Lower lobe of right lung (tissue), 2 donors: ENCODE data around the gene RTCA. TPM values are rescaled to one million over a fixed set of nuclear protein-coding genes. Genes with fewer than 3 reads are reported as not detected.

ENCODE experiments used
- ATAC-seq, 2 donors: fragments of 200-7000 bp; cut with Tn5 transposase; one replicate each; pipeline ENCODE4 v1.9.1; 2020 to 2022; ENCODE audit warnings: mild to moderate bottlenecking in 2 of 2, moderate library complexity in 2 of 2
- DNase-seq: peaks from one replicate; pipeline ENCODE4 v3.0.0-alpha.2; 2020
- H3K27ac ChIP-seq: fragments of 200-600 bp; one replicate; pipeline ENCODE4 v1.8.0; 2022
- H3K27me3 ChIP-seq: fragments of 200-600 bp; one replicate; pipeline ENCODE4 v1.8.0; 2022; ENCODE audit warnings: low read depth
- H3K36me3 ChIP-seq: fragments of 200-600 bp; one replicate; pipeline ENCODE4 v1.8.0; 2022; ENCODE audit warnings: mild to moderate bottlenecking
- H3K4me1 ChIP-seq: fragments of 200-600 bp; one replicate; pipeline ENCODE4 v1.8.0; 2022
- H3K4me3 ChIP-seq: fragments of 200-600 bp; one replicate; pipeline ENCODE4 v1.8.0; 2022; ENCODE audit warnings: mild to moderate bottlenecking
- H3K9me3 ChIP-seq: fragments of 200-600 bp; one replicate; pipeline ENCODE4 v1.8.0; 2022
- intact Hi-C: fragments of 100-400 bp; cut with DNase I; formaldehyde crosslinking; loops from one replicate; pipeline ENCODE4 v1.11.0; 2022
- total RNA-seq: library from RNA; stranded (reverse); fragmentation: NEBNext Ultra II Directional; extraction: Animal tissue kit (Norgen Biotek cat#: 25700); gene quantifications from one replicate; pipeline ENCODE4 v1.2.1, GENCODE V29; 2021
- TF ChIP-seq, protein P1 (sequence below): fragments of 200-600 bp; IDR thresholded peaks from one replicate; pipeline ENCODE4 v1.8.0; 2022; ENCODE audit warnings: antibody characterized with exemption, mild to moderate bottlenecking
- donor health status: DM: no; HTN: yes; CAD: no; lungs with severe emphysema.

RTCA gene
- total RNA-seq, 1 donor from 2014 or later = 31.1 TPM

DNA sequence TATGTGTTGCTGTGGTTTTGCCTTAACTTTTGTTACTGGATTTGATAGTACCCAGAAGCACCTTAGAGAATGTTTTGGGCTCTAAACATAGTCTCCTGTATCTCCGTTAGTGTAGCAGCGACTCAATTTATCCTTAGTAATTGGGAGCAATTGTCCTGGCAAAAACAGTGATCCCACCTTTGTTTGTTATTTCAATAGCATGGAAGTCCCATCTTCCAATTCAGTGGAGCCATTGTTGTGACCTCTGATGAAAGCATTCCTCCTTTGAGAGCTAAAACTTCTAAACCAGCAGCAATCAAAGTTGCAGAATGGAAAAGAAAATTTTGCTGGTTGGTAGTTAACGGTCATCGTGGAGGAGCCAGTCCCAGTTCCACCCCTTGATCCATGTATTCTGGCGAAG, 34.7 kb downstream of the RTCA start:
- no peak for ATAC-seq
- intact Hi-C loops = no loop called here
- H3K27me3 ChIP-seq = no peaks in the 10 kb centered on the region
- no peaks in the 10 kb centered on the region for H3K9me3 ChIP-seq
- H3K36me3 ChIP-seq = no peaks in the 10 kb centered on the region
- no peak overlapping the region for H3K4me3 ChIP-seq
- H3K27ac ChIP-seq = no peak overlapping the region
- no peaks in the 10 kb centered on the region for H3K4me1 ChIP-seq
- TF ChIP-seq, protein P1, sequence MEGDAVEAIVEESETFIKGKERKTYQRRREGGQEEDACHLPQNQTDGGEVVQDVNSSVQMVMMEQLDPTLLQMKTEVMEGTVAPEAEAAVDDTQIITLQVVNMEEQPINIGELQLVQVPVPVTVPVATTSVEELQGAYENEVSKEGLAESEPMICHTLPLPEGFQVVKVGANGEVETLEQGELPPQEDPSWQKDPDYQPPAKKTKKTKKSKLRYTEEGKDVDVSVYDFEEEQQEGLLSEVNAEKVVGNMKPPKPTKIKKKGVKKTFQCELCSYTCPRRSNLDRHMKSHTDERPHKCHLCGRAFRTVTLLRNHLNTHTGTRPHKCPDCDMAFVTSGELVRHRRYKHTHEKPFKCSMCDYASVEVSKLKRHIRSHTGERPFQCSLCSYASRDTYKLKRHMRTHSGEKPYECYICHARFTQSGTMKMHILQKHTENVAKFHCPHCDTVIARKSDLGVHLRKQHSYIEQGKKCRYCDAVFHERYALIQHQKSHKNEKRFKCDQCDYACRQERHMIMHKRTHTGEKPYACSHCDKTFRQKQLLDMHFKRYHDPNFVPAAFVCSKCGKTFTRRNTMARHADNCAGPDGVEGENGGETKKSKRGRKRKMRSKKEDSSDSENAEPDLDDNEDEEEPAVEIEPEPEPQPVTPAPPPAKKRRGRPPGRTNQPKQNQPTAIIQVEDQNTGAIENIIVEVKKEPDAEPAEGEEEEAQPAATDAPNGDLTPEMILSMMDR = no peak
- no peak for DNase-seq

DNA sequence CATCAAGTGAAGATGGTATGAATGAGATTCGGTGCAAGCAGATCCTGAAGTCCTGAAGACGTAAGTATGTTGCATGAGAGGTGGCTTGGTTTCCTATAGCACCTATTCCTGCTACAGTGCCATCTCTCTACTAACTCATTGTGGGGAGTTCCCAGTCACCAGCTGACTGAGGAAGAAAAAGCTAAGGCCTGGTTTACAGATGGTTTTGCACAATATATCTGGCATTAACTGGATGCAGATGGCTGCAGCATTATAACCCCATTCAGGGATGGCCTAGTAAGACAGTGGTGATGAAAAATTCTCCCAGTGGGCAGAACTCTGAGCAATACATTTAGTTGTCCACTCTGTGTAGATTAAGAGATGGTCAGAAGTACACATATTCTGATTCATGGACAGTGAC, 36.7 kb downstream of the RTCA start:
- Histone ChIP-seq H3K4me3 (no peak overlapping the region), H3K36me3 (no peaks in the 10 kb centered on the region), H3K27ac (no peak overlapping the region), H3K9me3 (no peaks in the 10 kb centered on the region), H3K4me1 (no peaks in the 10 kb centered on the region), H3K27me3 (no peaks in the 10 kb centered on the region)
- DNase-seq (no peak), ATAC-seq (no peak)
- intact Hi-C loops = no loop called here
- TF ChIP-seq, protein P1 = no peak

DNA sequence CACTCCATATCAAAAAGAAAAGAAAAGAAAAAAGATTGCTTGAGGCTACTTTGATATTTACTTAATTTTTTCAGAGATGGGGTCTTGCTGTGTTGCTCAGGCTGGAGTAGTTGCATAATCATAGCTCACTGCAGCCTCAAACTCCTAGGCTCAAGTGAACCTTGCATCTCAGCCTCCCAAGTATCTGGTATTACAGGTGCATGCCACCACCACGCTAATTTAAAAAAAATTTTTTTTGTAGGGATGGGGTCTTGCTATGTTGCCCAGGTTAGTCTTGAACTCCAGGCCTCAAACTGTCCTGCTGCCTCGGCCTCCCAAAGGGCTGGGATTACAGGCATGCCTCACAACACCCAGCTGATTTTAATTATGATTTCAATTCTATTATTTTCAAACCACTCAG, 38.2 kb downstream of the RTCA start:
- no peak overlapping the region for H3K4me3 ChIP-seq
- ATAC-seq (no peak), DNase-seq (no peak)
- no peaks in the 10 kb centered on the region for H3K27me3 ChIP-seq
- no peaks in the 10 kb centered on the region for H3K36me3 ChIP-seq
- H3K9me3 ChIP-seq = no peaks in the 10 kb centered on the region
- intact Hi-C loops = no loop called here
- H3K4me1 ChIP-seq = no peaks in the 10 kb centered on the region
- no peak overlapping the region for H3K27ac ChIP-seq
- TF ChIP-seq, protein P1 = no peak

DNA sequence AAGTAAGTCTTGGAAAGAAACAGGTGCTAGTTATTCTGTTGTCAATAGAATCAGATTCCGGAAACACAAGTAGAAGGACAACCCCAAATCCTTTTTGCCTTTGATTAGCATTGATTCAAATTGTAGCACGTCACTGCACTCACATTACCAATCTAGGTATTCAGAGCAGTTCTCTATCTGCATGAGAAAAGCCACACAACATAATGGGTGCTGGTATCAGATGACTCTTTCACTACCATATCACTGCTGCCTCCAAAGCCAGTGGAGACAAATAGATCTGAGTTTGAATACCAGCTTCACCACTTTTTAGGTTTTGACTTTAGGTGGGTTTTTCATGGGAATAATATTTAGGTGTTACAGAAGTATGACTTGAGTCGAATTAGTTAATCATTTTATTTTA, 38.9 kb downstream of the RTCA start:
- intact Hi-C loops = no loop called here
- TF ChIP-seq, protein P1 = no peak

DNA sequence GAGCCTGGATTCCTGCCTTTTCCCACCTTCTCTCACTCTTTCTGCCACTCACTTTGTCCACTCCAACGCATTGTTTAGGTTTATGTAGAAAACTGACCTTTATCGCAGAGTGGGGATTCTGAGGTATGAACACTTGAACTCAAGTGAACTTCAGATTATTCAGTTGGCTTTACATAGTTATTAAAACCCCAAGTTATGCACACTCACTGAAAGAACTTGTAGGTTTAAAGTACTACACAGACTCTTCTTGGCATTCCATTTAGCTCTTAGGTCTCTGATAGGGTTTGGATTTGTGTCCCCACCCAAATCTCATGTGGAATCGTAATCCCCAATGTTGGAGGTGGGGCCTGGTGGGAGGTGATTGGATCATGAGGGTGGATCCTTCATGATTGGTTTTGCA, 39.9 kb downstream of the RTCA start:
- intact Hi-C loops = no loop called here

More for the DNA sequence above, 38.9 kb downstream of the RTCA start:
- Histone ChIP-seq H3K27me3 (no peaks in the 10 kb centered on the region), H3K4me3 (no peak overlapping the region), H3K27ac (no peak overlapping the region), H3K9me3 (no peaks in the 10 kb centered on the region), H3K4me1 (no peaks in the 10 kb centered on the region), H3K36me3 (no peaks in the 10 kb centered on the region)
- DNase-seq (no peak), ATAC-seq (no peak)

More for the DNA sequence above, 39.9 kb downstream of the RTCA start:
- H3K4me1 ChIP-seq = no peaks in the 10 kb centered on the region
- H3K27me3 ChIP-seq = no peaks in the 10 kb centered on the region
- H3K36me3 ChIP-seq = no peaks in the 10 kb centered on the region
- H3K4me3 ChIP-seq = no peak overlapping the region
- no peaks in the 10 kb centered on the region for H3K9me3 ChIP-seq
- ATAC-seq (peak; percentile 72 to 82), DNase-seq (no peak)
- TF ChIP-seq, protein P1 = no peak
- no peak overlapping the region for H3K27ac ChIP-seq
